HG03025 (cell line): ENCODE results near the gene GALNT18.
"Not testable (repeated sequence)": the region's sequence is repeated elsewhere in the genome, so short reads cannot be mapped to it uniquely, and the experiment has no call there.

ENCODE experiments used
- ATAC-seq: cut with Tn5 transposase; IDR thresholded peaks from one replicate; pipeline ENCODE4 v1.9.1; 2021; ENCODE audit warnings: mild to moderate bottlenecking, moderate library complexity; ENCODE audit not compliant: unreplicated experiment, low FRiP score

The GALNT18 gene

GRCh38 chr11:11373934-11374333 lies 247.9 kb downstream of the GALNT18 start:
- no peak for ATAC-seq

- ATAC-seq = no peak
Observed at GRCh38 chr11:11372461-11372860, 249.3 kb downstream of the GALNT18 start.

- ATAC-seq = no peak
Observed at GRCh38 chr11:11370962-11371303, 250.9 kb downstream of the GALNT18 start.

GRCh38 chr11:11370255-11370961 lies 251.4 kb downstream of the GALNT18 start:
- no peak for ATAC-seq

- no peak for ATAC-seq
Observed at GRCh38 chr11:11366793-11367192, 255.0 kb downstream of the GALNT18 start.

- no peak for ATAC-seq
Observed at GRCh38 chr11:11363674-11364073, 258.1 kb downstream of the GALNT18 start.

- ATAC-seq = no peak
Observed at GRCh38 chr11:11359611-11360010, 262.2 kb downstream of the GALNT18 start.

GRCh38 chr11:11356842-11357241 lies 265.0 kb downstream of the GALNT18 start:
- no peak for ATAC-seq

- not testable (repeated sequence) for ATAC-seq
Observed at GRCh38 chr11:11352878-11353277, 268.9 kb downstream of the GALNT18 start, which contains the start of gene CSNK2A3. CSNK2A3 (minus strand) TSS chr11:11353250; CDS start chr11:11353119, 131 bp downstream.

- ATAC-seq = not testable (repeated sequence)
Observed at GRCh38 chr11:11351851-11352250, 270.0 kb downstream of the GALNT18 start.

GRCh38 chr11:11351042-11351586 lies 270.7 kb downstream of the GALNT18 start:
- no peak for ATAC-seq

- ATAC-seq = no peak
Observed at GRCh38 chr11:11349870-11350337, 271.9 kb downstream of the GALNT18 start.

GRCh38 chr11:11349106-11349825 lies 272.5 kb downstream of the GALNT18 start:
- ATAC-seq = no peak

GRCh38 chr11:11348303-11348702 lies 273.5 kb downstream of the GALNT18 start:
- ATAC-seq = no peak

- no peak for ATAC-seq
Observed at GRCh38 chr11:11347592-11347991, 274.2 kb downstream of the GALNT18 start.

- ATAC-seq = no peak
Observed at GRCh38 chr11:11346303-11346702, 275.5 kb downstream of the GALNT18 start.

- ATAC-seq = no peak
Observed at GRCh38 chr11:11345099-11345498, 276.7 kb downstream of the GALNT18 start.

GRCh38 chr11:11344045-11344444 lies 277.8 kb downstream of the GALNT18 start:
- ATAC-seq = no peak

GRCh38 chr11:11338304-11338703 lies 283.5 kb downstream of the GALNT18 start:
- no peak for ATAC-seq

GRCh38 chr11:11336664-11337063 lies 285.1 kb downstream of the GALNT18 start:
- ATAC-seq = no peak

GRCh38 chr11:11335043-11335442 lies 286.8 kb downstream of the GALNT18 start:
- ATAC-seq = no peak

GRCh38 chr11:11334607-11335006 lies 287.2 kb downstream of the GALNT18 start:
- no peak for ATAC-seq
